GM18867 (cell line): ENCODE data around the gene FPGS.

Experiments
- ATAC-seq: cut with Tn5 transposase; IDR thresholded peaks from one replicate; pipeline ENCODE4 v1.9.1; 2021; ENCODE audit warnings: mild to moderate bottlenecking, moderate library complexity; ENCODE audit not compliant: unreplicated experiment

FPGS gene

DNA sequence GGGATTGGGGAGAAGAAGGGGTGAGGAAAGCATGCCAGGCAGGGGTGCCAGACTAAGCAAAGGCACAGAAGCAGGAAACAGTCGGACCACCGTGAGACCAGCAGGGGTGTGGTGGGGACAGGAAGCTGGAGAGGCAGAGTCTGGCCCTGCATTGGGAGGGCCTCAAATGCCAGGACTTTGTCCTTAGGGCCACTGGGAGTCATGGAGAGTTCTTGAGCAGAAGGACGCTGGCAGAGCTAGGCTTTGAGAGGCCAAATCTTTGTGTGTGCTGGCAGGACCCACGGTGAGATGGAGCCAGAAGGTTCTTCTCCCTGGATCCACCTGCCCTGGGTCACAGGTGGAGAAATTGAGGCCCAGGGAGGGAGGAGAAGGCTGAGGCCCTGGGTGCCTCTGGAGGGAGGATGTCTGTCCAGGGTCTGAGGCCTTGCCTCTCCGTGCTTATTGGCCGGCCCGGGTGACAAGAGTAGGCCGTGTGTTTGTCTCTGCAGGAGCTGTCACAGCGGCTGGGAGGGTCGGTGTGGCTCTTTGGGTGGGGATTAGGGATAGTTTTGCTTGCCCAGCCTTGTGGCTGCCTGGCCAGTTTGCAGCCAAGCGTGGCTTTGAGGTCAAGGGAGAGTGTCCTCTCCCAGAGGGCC is 53.5 kb downstream of the FPGS start:
- no peak for ATAC-seq

DNA sequence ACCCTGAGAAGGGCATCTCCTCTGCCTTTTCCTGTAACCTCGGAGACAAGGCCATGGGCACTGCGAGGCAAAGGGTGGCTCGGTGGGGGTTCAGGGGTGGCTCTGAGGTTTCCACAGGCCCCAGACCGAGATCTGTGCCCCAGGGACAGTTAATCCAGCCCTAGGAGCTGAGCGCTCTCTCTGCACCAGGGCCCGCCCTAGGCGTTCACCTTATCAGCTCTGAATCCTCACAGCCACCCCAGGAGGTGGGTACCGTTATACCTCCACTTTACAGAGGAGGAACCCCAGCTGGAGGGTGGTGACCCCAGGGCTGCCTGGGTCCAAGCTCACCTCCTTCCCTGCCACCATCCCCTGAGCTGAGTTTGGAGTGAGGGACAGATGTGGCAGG is 54.0 kb downstream of the FPGS start:
- no peak for ATAC-seq

DNA sequence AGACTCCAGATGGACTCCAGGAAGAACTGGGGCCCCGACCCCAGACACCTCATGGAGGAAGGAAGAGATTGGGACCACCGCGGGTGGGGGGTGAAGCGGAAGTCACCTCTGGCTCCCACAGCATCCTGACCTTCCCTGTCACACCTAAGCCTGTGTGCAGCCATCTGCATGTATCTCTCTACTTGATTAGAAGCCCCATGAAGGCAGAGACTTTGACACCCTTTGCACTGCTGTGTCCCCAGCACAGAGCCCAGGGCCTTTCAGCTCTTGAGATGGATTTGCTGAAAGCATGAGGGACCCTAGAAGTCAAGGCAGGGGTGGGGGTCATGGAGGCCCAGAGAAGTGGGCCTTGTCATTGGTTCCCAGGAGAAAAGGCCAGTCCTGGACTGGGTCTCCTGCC is 54.6 kb downstream of the FPGS start:
- no peak for ATAC-seq

DNA sequence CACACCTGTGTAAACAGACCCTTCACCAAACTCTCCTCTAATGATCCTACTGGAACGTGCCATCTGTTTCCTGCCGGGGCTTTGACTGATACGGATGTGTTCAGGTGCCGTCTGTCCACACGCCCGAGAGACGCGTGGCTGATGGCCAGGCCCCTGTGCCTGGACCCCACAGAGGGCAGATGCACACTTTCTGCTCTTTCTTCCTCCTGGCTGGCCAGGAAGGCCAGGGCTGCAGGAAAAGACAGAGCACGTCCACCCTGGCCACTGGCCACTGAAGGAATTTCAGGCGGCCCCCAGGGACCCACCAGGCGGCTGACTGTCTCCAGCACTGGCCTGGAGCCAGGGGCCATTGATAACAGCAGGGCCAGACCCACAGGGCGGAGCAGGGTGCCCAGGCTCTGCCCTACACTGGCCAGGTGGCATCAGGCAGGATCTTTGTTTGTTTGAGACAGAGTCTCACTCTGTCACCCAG is 55.4 kb downstream of the FPGS start:
- no peak for ATAC-seq

DNA sequence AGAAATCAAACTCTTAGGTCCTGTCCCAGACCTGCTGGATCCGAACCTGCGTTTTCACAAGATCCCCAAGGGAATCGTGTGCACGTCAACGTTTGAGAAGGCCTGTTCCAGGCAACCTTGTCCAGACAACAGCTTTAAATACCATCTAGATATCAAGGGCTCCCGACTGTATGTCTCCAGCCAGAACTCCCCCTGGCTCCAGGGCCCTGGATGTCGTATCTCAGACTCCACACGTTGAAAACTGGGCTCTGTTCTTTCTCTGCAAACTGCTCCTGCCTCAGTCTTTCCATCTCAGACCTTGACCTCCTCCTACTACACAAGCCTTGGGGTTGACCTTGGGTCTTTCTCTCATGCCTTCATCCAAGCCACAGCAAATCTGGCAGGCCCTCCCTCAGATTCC is 57.6 kb downstream of the FPGS start:
- no peak for ATAC-seq

DNA sequence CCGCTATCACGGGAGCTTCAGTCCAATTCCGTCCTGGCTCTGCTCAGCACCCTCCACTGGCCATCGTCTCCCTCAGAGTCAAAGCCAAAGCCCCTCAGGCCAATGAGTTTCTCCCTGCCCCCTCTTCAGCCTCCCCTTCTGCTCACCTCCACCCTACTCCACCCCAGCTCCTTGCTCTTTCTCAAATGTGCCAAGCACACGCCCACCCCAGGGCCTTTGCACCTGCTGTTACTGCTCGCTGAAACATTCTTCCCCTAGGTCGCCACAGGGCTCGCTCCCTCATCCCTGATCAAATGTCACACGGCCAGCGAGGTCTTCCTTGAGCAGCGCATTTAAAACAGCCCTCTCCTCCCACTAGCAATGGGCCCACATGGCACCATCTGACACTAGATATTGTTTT is 58.1 kb downstream of the FPGS start:
- ATAC-seq, result no peak

DNA sequence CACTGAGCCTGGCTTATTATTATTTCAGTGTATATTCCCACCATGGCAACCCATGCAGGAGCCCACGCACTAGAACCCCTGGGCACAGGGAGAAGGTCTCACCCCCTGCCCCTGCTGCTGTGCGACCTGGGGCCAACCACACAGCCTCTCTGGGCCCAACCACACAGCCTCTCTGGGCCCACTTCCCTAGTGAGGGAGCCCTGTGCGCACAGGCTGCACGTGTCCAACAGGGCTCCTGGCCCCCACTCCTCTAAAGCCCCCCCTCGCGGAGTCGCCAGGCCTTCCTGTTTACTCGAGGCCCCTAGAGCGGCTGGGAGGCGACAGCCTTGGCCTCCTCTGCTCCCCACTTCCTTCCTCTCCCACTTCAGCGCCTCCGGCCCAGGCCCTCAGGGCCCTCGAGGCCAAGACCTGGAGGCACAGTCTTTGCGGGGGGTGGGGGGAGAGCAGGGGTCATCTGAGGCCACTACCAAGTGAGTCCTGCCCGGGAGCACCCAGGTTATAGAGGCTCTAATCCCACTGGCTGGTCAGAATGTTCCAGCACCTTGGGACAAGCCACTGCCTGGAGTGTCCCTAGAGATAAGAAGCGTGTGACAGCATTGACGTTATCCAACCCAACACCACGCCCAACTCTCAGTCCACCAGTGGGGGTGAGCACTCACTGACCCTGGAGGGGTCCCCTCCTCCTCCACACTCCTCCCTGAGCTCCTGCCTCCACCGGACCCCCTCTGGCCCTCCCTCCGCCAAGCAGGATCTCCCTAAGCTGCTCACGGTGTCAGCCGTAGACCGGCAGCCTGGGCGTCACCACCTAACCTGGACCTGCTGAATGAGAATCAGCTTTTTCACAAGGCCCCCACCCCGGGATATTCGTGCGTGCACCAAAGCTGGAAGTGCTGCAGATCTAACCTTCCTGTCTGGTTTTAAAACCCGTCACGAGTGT is 59.7 kb downstream of the FPGS start:
- no peak for ATAC-seq

DNA sequence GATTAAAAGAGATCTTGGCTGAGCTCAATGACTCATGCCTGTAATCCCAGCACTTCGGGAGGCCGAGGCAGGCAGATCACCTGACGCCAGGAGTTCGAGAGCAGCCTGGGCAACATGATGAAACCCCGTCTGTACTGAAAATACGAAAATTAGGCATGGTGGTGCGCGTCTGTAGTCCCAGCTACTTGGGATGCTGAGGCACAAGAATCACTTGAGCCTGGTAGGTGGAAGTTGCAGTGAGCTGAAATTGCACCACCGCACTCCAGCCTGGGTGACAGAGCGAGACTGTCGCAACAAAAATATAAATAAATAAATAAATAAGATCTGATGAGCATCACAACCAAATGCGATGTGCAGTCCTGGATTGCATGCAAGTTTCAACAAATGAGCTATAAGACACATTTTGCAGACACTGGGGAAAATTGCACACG is 60.5 kb downstream of the FPGS start:
- no peak for ATAC-seq
